ENCODE data around the gene EMID1.
"Not testable (repeated sequence)": the region's sequence is repeated elsewhere in the genome, so short reads cannot be mapped to it uniquely, and the experiment has no call there.

The EMID1 gene

GRCh38 chr22:29247891-29248290 is 42.2 kb downstream of the EMID1 start:
- not testable (repeated sequence) for DNase-seq; H3K4me1 Mint-ChIP-seq; ATAC-seq (replicated peaks); H3K27ac Mint-ChIP-seq; H3K4me3 Mint-ChIP-seq
- H3K36me3 Mint-ChIP-seq: peaks cover 6 to 11% of the 10 kb centered on the region in 2 donors
- H3K9me3 Mint-ChIP-seq: peaks cover 5 to 11% of the 10 kb centered on the region in 2 donors
- peaks cover 29 to 48% of the 10 kb centered on the region in 2 donors for H3K27me3 Mint-ChIP-seq

- H3K4me1 Mint-ChIP-seq: no peaks in the 10 kb centered on the region
- H3K9me3 Mint-ChIP-seq: no peaks in the 10 kb centered on the region
- no peak overlapping the region for H3K27ac Mint-ChIP-seq
- ATAC-seq (replicated peaks) (no peak), DNase-seq (no peak)
- H3K36me3 Mint-ChIP-seq: no peaks in the 10 kb centered on the region
- no peak overlapping the region for H3K4me3 Mint-ChIP-seq
- H3K27me3 Mint-ChIP-seq: peaks cover 15 to 30% of the 10 kb centered on the region in 2 donors
Observed at GRCh38 chr22:29251265-29251664, 45.6 kb downstream of the EMID1 start.

GRCh38 chr22:29251981-29252911 is 46.5 kb downstream of the EMID1 start:
- Mint-ChIP-seq H3K27me3 (peaks cover 15 to 27% of the 10 kb centered on the region in 2 donors), H3K4me1 (no peaks in the 10 kb centered on the region), H3K36me3 (no peaks in the 10 kb centered on the region), H3K4me3 (no peak overlapping the region), H3K9me3 (no peaks in the 10 kb centered on the region), H3K27ac (no peak overlapping the region)
- ATAC-seq (replicated peaks): no peak
- DNase-seq: no peak

GRCh38 chr22:29253561-29254285 is 48.0 kb downstream of the EMID1 start:
- Mint-ChIP-seq H3K4me3 (no peak overlapping the region), H3K4me1 (peaks cover 0 to 5% of the 10 kb centered on the region in 2 donors), H3K36me3 (no peaks in the 10 kb centered on the region), H3K27me3 (peaks cover 15 to 27% of the 10 kb centered on the region in 2 donors), H3K9me3 (no peaks in the 10 kb centered on the region), H3K27ac (no peak overlapping the region)
- ATAC-seq (replicated peaks): no peak
- DNase-seq: no peak

GRCh38 chr22:29254286-29254660 is 48.6 kb downstream of the EMID1 start:
- DNase-seq (no peak), ATAC-seq (replicated peaks) (no peak)
- Mint-ChIP-seq H3K9me3 (no peaks in the 10 kb centered on the region), H3K27ac (no peak overlapping the region), H3K27me3 (peaks cover 15 to 27% of the 10 kb centered on the region in 2 donors), H3K4me3 (no peak overlapping the region), H3K4me1 (peaks cover 0 to 5% of the 10 kb centered on the region in 2 donors), H3K36me3 (peaks cover 0 to under 1% of the 10 kb centered on the region in 2 donors)

GRCh38 chr22:29255064-29255621 is 49.4 kb downstream of the EMID1 start:
- no peak for DNase-seq
- Mint-ChIP-seq H3K27me3 (peaks cover 15 to 27% of the 10 kb centered on the region in 2 donors), H3K27ac (no peak overlapping the region), H3K4me1 (peaks cover 0 to 5% of the 10 kb centered on the region in 2 donors), H3K9me3 (no peaks in the 10 kb centered on the region), H3K4me3 (no peak overlapping the region), H3K36me3 (peaks cover 7 to 9% of the 10 kb centered on the region in 2 donors)
- no peak for ATAC-seq (replicated peaks)

GRCh38 chr22:29256606-29257325 is 51.1 kb downstream of the EMID1 start:
- ATAC-seq (replicated peaks): no peak
- H3K27me3 Mint-ChIP-seq: peaks cover 15 to 27% of the 10 kb centered on the region in 2 donors
- H3K27ac Mint-ChIP-seq: no peak overlapping the region
- no peaks in the 10 kb centered on the region for H3K9me3 Mint-ChIP-seq
- no peak for DNase-seq
- H3K4me1 Mint-ChIP-seq: peaks cover 0 to 5% of the 10 kb centered on the region in 2 donors
- peaks cover 9 to 14% of the 10 kb centered on the region in 2 donors for H3K36me3 Mint-ChIP-seq
- H3K4me3 Mint-ChIP-seq: no peak overlapping the region

- Mint-ChIP-seq H3K9me3 (no peaks in the 10 kb centered on the region), H3K27me3 (peaks cover 9 to 17% of the 10 kb centered on the region in 2 donors), H3K36me3 (peaks cover 9 to 14% of the 10 kb centered on the region in 2 donors), H3K4me1 (peaks cover 0 to 5% of the 10 kb centered on the region in 2 donors), H3K27ac (no peak overlapping the region), H3K4me3 (no peak overlapping the region)
- ATAC-seq (replicated peaks): no peak
- no peak for DNase-seq
Observed at GRCh38 chr22:29257751-29258181, 52.1 kb downstream of the EMID1 start.

GRCh38 chr22:29258407-29259252 is 52.9 kb downstream of the EMID1 start:
- Mint-ChIP-seq H3K27me3 (peaks cover 6 to 9% of the 10 kb centered on the region in 2 donors), H3K9me3 (no peaks in the 10 kb centered on the region), H3K36me3 (peaks cover 9 to 14% of the 10 kb centered on the region in 2 donors), H3K4me1 (peaks cover 0 to 5% of the 10 kb centered on the region in 2 donors), H3K27ac (no peak overlapping the region), H3K4me3 (no peak overlapping the region)
- DNase-seq (no peak), ATAC-seq (replicated peaks) (no peak)

GRCh38 chr22:29259253-29259899 is 53.7 kb downstream of the EMID1 start:
- ATAC-seq (replicated peaks) (peak in 1 of 2 donors; percentile 31), DNase-seq (no peak)
- Mint-ChIP-seq H3K4me1 (peaks cover 0 to 5% of the 10 kb centered on the region in 2 donors), H3K4me3 (no peak overlapping the region), H3K27me3 (peaks cover 4 to 6% of the 10 kb centered on the region in 2 donors), H3K27ac (no peak overlapping the region), H3K9me3 (no peaks in the 10 kb centered on the region), H3K36me3 (peaks cover 9 to 14% of the 10 kb centered on the region in 2 donors)

GRCh38 chr22:29260031-29260560 is 54.4 kb downstream of the EMID1 start:
- DNase-seq: no peak
- peaks cover 9 to 14% of the 10 kb centered on the region in 2 donors for H3K36me3 Mint-ChIP-seq
- peaks cover 0 to 5% of the 10 kb centered on the region in 2 donors for H3K4me1 Mint-ChIP-seq
- no peaks in the 10 kb centered on the region for H3K9me3 Mint-ChIP-seq
- no peak overlapping the region for H3K4me3 Mint-ChIP-seq
- no peak overlapping the region for H3K27ac Mint-ChIP-seq
- peaks cover 4 to 6% of the 10 kb centered on the region in 2 donors for H3K27me3 Mint-ChIP-seq
- no peak for ATAC-seq (replicated peaks)

GRCh38 chr22:29260601-29261315 is 55.1 kb downstream of the EMID1 start:
- Mint-ChIP-seq H3K4me1 (peaks cover under 1 to 5% of the 10 kb centered on the region in 2 donors), H3K27me3 (peaks cover 0 to 1% of the 10 kb centered on the region in 2 donors), H3K9me3 (no peaks in the 10 kb centered on the region), H3K36me3 (peaks cover 9 to 14% of the 10 kb centered on the region in 2 donors), H3K4me3 (no peak overlapping the region), H3K27ac (peak overlapping the region; percentile 62)
- DNase-seq (no peak), ATAC-seq (replicated peaks) (no peak)
